Measurements from ENCODE around the gene RSPH9.
A peak's percentile ranks its signal among the peaks of the same experiment; 100 is the strongest.
"Not testable (repeated sequence)": the region's sequence is repeated elsewhere in the genome, so short reads cannot be mapped to it uniquely, and the experiment has no call there.

RSPH9 gene

GRCh38 chr6:43629505-43630300, 15.1 kb upstream of the RSPH9 start:
- DNase-seq = peak; percentile 95

- no peak for DNase-seq
Measured at GRCh38 chr6:43630980-43631619, 13.7 kb upstream of the RSPH9 start.

- not testable (repeated sequence) for DNase-seq
Measured at GRCh38 chr6:43633002-43633401, 11.8 kb upstream of the RSPH9 start.

- DNase-seq = no peak
Measured at GRCh38 chr6:43634702-43635303, 10.0 kb upstream of the RSPH9 start.

- DNase-seq = peak; percentile 60
Measured at GRCh38 chr6:43635387-43636307, 9.2 kb upstream of the RSPH9 start, which contains the start of gene MAD2L1BP. TSS of gene MAD2L1BP (plus strand) at chr6:43635840. CDS start at chr6:43635876, 36 bp downstream.

GRCh38 chr6:43636308-43636659, 8.6 kb upstream of the RSPH9 start:
- DNase-seq = no peak

- DNase-seq = no peak
Measured at GRCh38 chr6:43639984-43640800, 4.6 kb upstream of the RSPH9 start.

- DNase-seq = no peak
Measured at GRCh38 chr6:43645613-43645964, 753 bp downstream of the RSPH9 start.

GRCh38 chr6:43647613-43648012, 2.8 kb downstream of the RSPH9 start:
- no peak for DNase-seq

- DNase-seq = no peak
Measured at GRCh38 chr6:43648248-43648647, 3.4 kb downstream of the RSPH9 start.

- not testable (repeated sequence) for DNase-seq
Measured at GRCh38 chr6:43652822-43653221, 8.0 kb downstream of the RSPH9 start.

- no peak for DNase-seq
Measured at GRCh38 chr6:43657221-43657802, 12.5 kb downstream of the RSPH9 start.

GRCh38 chr6:43658161-43658560, 13.3 kb downstream of the RSPH9 start:
- no peak for DNase-seq

- not testable (repeated sequence) for DNase-seq
Measured at GRCh38 chr6:43662948-43663347, 18.1 kb downstream of the RSPH9 start.

GRCh38 chr6:43665376-43665775, 20.5 kb downstream of the RSPH9 start:
- no peak for DNase-seq

- DNase-seq = no peak
Measured at GRCh38 chr6:43666196-43666920, 21.5 kb downstream of the RSPH9 start.

- DNase-seq = peak; percentile 76
Measured at GRCh38 chr6:43667245-43668150, 22.7 kb downstream of the RSPH9 start.

GRCh38 chr6:43668151-43669028, 23.6 kb downstream of the RSPH9 start:
- DNase-seq = peak; percentile 90

Data from DMS153 (cell line).